HG02571 (cell line): ENCODE measurements around the gene GABARAPL1.
"Not testable (repeated sequence)": the region's sequence is repeated elsewhere in the genome, so short reads cannot be mapped to it uniquely, and the experiment has no call there.

Experiments
- ATAC-seq: cut with Tn5 transposase; IDR thresholded peaks from one replicate; pipeline ENCODE4 v1.9.1; 2021; ENCODE audit warnings: mild to moderate bottlenecking, moderate library complexity; ENCODE audit not compliant: unreplicated experiment

Gene GABARAPL1

GRCh38 chr12:10212739-10213131 lies at the start of gene GABARAPL1:
TSS of gene GABARAPL1 (plus strand) at chr12:10212877. CDS start at chr12:10213130, 253 bp downstream.
- ATAC-seq = peak; percentile 66

GRCh38 chr12:10163084-10163483 lies 49.6 kb upstream of the GABARAPL1 start:
- ATAC-seq = no peak

DNA sequence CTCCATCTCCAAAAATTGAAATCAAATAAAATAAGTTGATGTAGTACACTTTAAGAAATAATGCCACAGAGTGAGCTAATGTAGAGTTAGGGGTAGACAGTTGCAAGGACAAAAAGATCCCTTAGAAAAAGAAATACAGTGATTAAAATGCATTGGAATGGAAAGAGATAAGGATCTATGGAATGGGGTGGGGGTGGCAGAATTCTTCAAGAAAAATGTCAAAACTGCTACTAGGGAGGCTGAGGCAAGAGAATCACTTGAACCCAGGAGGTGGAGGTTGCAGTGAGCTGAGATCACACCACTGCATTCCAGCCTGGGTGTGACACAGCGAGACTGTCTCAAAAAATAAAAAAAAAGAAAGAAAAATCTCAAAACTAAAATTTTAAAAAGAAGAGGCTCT lies 47.3 kb upstream of the GABARAPL1 start:
- no peak for ATAC-seq

DNA sequence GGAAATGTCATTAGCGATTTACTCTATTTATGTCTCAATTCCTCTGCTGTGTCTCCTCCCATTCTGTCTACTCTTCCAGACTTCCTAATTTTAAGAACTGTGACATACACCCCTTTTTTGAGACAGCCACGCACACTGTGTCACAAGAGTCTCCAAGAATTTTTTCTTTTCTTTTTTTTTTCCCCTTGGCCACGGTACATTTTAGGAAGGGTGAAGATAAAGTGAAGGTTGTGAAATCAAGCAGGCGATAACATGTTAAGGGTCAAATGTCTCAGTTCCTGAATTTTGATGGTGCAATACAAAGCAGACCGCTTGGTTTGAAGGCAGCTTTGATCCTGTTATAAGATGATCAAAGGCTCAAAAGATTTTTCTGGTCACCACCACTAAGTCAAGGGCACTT lies 45.1 kb upstream of the GABARAPL1 start:
- ATAC-seq = no peak

- ATAC-seq = no peak
Measured at GRCh38 chr12:10169104-10169503, 43.6 kb upstream of the GABARAPL1 start.

- no peak for ATAC-seq
Measured at GRCh38 chr12:10170216-10170615, 42.5 kb upstream of the GABARAPL1 start.

- ATAC-seq = no peak
Measured at GRCh38 chr12:10171973-10172728, 40.5 kb upstream of the GABARAPL1 start, which contains the start of gene OLR1. TSS of gene OLR1 (minus strand) at chr12:10172132. CDS start at chr12:10172077, 55 bp downstream.

DNA sequence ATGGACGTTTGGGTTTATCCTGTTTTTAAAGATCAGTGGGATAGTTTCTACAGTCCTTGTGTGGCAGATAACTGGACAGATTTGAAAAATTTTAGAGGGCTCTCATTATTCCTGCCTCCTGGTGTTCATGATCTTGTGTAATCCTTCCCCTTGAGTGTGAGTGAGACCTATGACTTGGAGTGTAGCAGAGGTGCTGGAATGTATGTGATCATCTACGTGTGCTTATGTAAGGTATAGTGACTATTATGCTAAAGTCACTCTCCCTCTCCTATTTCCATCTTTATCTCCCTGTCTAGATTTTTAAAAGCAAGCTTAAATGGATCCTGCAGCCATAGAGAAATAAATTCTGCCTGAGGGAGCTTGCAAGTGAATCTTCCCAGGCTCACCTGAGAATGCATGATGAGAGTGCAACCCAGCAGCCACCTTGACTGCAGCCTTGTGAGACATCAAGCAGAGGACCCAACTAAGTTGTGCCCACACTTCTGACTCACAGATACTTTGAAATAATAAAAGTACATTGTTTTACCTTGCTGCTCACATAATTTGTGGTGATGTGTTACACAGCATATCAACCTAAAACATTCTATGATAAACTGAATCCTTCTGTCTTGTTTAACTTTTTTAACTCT lies 37.6 kb upstream of the GABARAPL1 start:
- no peak for ATAC-seq

DNA sequence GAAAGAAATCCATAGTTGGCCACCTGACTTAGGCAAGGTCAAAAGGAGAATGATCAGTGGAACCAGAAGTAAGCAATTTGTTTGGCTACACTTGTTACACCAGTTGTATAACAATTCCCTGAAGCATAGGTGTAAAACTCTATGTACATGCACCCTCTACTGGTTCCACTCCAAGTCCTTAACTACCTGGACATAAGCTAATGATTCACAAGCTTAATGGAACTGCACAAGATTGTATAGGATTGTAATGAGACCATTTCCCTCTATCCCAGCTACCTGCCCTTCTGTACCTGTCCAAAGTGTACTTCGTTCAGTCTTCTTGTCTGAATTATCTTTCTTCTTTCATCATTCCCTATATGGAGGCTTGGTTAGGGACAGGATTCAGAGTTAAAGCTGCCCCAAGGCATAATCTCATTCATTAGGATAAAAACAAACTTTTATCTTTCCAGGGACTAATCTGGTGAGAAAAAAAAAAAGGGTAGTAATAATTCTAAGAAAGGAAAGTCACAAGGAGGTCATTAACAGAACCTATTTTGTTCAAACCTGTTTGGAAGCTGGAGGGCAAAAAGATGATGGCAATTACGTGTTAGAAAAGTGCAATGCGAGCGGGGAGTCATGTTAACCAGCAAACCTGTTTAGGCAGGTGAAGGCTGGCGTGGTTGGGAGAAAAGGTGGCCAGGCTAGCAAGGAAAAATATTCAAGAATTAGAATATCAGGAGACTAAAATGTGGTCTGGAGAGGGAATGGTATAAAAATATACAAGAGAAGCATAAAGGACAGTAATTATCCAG lies 36.6 kb upstream of the GABARAPL1 start:
- no peak for ATAC-seq

GRCh38 chr12:10178821-10179220 lies 33.9 kb upstream of the GABARAPL1 start, which contains the start of gene TMEM52B:
TSS of gene TMEM52B (plus strand) at chr12:10179032. CDS start at chr12:10179575, 543 bp downstream.
- ATAC-seq = no peak

DNA sequence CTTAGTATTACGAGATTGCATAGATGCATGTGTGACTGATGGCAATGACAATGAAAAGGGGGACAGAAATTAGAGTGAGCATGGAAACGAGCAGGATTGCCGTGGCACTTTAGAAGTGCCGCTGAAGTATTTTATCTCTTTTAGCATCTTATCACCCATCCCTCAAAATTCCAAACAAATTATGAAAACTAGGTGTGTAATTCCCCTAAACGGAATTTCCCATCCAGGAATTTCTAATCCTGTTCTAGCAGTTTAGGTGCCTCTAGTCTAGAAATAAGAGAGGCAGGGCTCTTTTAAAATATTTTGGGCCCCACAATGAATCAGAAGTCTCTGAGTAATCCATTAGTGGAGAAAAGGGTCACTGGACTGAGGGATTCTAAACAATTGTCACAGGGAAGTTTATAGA lies 32.9 kb upstream of the GABARAPL1 start:
- ATAC-seq = no peak

- no peak for ATAC-seq
Measured at GRCh38 chr12:10182354-10183049, 30.2 kb upstream of the GABARAPL1 start.

DNA sequence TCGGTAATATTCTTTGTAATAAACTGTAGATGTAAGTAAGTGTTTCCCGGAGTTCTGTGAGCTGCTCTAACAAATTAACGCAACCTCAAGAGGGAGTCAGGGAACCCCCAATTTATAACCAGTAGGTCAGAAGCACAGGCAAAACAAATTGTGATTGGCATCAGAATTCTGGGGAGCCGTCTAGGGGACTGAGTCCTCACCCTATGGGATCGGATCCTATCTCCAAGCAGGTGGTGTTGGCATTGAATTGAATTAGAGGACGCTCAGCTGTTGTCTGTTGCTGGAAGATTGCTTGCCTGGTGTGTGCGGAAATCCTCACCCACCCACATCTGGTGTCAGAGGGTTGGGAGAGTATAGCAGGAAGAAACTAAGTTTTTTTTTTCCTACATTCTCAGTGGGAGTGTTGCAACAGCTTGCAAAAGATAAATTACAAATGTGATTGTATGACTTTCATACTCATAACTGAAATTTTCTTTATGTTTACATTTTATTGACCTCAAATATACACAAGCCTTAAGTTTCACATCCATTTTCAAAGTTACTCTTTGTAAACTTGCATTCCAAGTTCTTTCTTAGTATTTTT lies 28.3 kb upstream of the GABARAPL1 start:
- ATAC-seq = no peak

DNA sequence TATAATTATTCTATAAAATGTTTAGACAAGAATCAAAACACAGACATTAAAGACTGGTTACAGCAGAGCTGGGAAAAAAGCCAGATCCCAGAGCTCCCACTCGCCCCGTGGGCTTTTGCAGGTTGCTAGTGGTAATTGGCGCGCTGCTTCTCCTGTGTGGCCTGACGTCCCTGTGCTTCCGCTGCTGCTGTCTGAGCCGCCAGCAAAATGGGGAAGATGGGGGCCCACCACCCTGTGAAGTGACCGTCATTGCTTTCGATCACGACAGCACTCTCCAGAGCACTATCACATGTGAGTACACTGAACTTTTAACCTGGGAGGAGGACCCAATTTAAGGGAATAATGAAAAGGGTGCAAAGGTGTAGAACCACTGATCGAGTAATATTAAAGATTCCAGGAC lies 26.4 kb upstream of the GABARAPL1 start:
- ATAC-seq = no peak

DNA sequence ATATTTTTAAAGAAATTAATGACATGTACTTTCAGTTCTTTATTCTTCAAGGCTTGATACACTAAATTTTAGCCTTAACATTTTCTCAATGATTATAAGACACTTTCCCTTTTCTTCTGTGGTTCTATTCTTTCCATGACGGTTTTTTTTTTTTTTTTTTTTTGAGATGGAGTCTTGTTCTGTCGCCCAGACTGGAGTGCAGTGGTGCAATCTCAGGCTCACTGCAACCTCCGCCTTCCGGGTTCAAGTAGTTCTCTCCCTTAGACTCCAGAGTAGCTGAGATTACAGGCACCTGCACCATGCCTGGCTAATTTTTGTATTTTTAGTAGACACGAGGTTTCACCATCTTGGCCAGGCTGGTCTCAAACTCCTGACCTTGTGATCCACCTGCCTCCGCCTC lies 25.7 kb upstream of the GABARAPL1 start:
- not testable (repeated sequence) for ATAC-seq

- ATAC-seq = no peak
Measured at GRCh38 chr12:10189653-10190052, 23.0 kb upstream of the GABARAPL1 start.

- peak; percentile 86 for ATAC-seq
Measured at GRCh38 chr12:10190558-10191388, 21.9 kb upstream of the GABARAPL1 start.

GRCh38 chr12:10191865-10192264 lies 20.8 kb upstream of the GABARAPL1 start:
- no peak for ATAC-seq

- ATAC-seq = no peak
Measured at GRCh38 chr12:10194160-10194670, 18.5 kb upstream of the GABARAPL1 start.
